IPS DF 19.7 (cell line): ENCODE results near the gene INTS4.
"Not testable (repeated sequence)": the region's sequence is repeated elsewhere in the genome, so short reads cannot be mapped to it uniquely, and the experiment has no call there.

Source experiments
- DNase-seq: peaks from one replicate; pipeline ENCODE4 v3.0.0-alpha.2; 2013; ENCODE audit warnings: low read depth, low spot score

The INTS4 gene

DNA sequence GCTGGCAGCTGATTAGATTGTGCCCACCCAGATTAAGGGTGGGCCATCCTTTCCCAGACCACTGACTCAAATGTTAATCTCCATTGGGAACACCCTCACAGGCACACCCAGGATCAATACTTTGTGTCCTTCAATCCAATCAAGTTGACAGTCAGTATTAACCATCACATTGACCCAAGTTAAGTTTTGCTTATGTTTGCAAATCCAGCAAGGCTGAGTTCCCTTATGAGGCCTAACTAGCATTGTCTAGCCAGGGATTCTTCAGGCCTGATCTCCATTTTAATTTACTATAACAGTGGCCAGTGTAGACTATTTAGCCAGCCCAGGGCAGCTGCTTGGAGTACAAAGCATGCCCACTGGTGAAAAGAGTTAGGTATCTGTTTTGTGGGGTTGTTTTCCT is 30.9 kb upstream of the INTS4 start:
- DNase-seq: no peak

DNA sequence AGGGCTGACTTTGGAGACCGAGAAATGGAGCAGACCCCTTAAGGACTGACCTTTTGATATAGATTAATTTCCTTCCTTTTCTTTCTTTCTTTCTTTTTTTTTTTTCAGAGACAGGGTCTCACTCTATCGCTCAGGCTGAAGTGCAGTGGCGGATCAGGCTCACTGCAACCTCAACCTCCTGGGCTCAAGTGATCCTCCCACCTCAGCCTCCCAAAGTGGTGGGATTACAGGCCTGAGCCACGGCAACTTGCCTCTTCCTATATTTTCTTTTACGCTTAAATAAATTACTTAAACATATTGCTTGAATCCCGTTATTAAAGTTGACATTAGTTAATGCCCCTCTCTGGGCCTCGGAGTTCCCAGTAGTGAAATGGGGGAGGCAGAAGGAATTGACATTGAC is 29.0 kb upstream of the INTS4 start:
- no peak for DNase-seq

DNA sequence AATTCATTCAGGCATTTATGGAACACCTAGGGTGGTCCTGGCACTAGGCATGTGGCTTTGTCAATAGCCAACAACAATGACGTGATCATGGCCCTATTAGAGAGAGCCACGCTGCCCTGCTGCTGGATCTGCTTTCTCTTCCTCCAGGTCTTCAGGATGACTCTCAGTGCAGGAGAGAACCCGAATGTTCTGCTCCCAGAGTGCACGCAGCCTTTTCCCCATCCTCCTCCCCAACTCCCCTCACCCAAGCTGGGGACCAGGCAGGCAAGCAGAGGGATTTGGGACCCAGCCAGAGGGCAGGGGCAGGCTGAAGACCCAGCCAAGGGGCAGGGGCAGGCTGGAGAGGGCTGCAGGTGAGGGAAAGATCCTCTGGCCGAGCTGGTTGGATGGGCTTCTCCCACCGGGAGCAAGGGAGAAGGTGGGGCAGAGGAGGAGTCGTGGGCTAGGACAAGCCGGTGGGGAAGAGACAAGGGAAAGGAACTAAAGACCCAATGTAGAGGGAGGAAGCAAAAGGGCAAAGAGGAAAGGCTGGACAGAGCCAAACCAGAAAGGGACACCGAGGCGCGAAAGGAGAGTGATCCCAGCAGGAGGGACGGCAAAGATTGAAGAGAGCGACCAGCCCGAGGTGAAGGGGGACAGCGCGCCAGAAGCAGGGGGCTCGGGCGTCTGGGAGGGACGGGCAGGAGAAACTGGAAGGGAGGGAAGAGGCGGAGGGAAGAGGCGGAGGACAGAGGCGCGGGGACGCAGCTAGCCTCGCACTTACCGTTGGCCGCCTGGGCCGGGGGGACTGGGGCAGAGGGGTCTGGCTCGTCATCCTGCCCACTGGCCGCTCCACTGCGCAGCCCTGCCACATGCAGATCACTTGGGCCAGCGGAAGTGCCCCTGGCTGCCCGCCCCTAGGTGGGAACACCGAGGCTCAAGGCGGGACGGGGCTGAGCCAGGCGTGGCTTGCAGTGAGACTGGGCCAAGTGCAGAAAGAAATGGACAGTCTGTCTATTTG is 28.2 kb upstream of the INTS4 start, which contains the start of gene KCTD14:
Gene KCTD14, minus strand, starts transcription at position 880 of the 1,000 bp plus-strand sequence. Its CDS starts 27 bp downstream, at position 853.
- no peak for DNase-seq

DNA sequence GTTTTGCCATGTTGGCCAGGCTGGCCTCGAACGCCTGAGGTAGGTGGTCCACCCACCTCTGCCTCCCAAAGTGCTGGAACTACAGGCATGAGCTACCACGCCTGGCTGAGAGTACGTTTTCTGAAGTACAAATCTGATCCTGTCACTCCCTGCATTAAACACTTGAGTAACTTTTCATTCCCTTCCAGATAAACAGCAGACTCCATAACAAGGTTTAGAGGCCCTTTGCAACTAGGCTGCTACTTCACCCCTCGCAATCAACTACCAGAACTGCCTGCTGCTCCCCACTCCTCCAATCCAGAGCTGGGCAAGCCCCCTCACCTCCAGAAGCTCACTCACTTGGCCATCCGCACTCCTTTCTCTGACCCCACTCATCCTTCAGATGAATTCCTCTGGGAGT is 27.1 kb upstream of the INTS4 start:
- DNase-seq: no peak

DNA sequence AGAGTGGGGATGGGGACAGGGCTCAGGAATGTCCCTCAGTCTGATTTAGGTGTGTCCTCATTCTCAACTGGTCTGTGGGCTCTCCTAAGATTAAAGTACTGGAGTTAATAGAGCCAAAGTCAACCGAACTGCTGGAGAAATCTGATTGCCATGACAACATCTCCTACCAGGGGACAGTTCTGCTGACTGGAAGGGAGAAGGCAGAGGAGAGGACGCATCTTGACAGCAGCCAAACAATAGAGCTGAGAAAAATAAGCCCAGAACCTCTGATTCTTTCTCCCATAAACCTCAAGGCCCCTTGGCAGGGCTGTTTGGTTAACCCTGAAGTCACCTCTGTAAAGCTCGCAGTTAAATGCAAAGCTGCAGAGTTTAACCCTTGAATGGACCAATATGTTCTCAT is 25.8 kb upstream of the INTS4 start:
- no peak for DNase-seq

DNA sequence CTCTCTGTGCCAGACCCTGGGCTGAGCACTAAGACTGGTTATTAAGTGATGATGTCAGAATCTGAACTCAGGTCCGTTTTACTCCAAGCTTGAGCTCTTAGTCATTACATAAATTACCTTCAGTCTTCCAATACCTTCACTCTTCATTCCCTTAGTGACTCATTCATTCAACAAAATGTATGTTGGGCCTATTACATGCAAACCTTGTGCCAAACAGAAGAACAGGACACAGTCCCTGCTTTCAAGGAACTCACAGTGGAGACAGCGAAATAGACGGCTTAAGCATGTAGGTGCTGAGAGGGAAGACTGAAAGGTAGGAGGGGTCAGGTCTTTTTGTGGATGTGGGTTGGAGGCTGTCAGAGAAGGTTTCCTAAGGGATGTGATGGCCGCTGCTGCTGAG is 25.3 kb upstream of the INTS4 start:
- no peak for DNase-seq

DNA sequence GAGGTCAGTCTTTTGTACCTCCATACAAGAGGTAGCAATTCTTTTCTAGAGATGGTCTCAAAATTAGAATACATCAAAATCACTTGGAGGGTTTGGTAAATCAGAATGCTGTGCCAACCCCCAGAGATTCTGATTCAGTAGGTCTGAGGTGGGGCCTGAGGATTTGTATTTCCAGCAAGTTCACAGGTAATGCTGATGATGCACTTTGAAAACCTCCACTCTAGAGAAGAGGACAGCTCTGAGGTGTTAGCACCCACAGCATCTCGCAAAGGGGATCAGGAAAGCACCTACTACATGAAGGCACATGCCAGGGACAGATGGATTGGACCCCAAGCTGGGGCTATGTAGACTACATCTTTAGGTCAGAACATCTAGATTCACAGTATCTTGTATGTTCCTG is 21.4 kb upstream of the INTS4 start:
- DNase-seq: no peak

DNA sequence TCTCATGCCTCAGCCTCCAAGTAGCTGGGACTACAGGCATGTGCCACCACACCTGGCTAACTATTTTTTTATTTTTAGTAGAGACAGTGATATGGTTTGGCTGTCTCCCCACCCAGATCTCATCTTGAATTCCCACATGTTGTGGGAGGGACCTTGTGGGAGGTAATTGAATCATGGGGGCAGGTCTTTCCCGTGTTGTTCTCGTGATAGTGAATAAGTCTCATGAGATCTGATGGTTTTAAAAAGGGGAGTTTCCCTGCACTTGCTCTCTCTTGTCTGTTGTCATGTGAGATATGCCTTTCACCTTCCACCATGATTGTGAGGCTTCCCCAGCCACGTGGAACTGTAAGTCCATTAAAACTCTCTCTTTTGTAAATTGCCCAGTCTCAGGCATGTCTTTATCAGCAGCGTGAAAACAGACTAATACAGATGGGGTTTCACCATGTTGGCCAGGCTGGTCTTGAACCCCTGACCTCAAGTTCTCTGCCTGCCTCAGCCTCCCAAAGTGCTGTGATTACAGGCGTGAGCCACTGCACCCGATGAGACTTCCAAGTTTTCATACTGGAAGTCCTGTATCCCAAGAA is 20.6 kb upstream of the INTS4 start:
- DNase-seq: not testable (repeated sequence)

DNA sequence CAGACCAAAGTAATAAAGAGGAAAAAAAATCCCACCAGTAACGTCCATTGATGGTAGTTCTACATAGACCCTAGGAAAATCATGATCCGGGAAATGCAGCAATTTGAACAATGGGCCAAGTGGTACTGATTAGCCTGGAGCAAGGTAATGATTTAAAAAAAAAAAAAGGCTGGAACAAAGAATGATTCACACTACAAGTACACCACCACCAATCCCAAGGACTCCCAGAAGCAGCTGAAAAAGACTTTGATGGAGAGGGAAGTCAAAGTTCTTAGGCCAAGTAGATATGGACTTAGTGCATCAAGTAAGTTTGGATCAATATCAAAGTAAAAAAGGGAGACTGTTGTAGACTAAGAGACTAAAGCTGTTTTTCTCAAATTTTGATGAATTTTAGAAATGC is 16.8 kb upstream of the INTS4 start:
- no peak for DNase-seq

DNA sequence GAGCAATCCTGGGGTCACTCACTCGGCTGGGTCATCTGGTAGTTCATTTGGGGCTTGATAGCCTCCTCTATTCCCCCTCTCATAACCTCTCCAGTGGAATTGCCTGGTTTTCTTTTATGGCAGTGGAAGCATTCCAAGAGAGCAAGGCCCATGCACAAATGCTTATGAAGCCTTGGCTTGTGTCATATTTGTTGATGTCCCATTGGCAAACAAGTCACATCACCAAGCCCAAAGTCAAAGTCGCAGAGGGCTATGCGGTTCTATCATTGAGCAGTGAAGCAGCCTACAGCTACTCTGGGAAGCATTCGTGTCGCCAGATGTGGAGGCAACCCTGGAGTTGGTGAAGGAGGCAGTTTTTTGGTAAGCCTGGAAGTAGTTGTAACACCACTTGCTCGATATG is 16.3 kb upstream of the INTS4 start:
- DNase-seq: no peak

DNA sequence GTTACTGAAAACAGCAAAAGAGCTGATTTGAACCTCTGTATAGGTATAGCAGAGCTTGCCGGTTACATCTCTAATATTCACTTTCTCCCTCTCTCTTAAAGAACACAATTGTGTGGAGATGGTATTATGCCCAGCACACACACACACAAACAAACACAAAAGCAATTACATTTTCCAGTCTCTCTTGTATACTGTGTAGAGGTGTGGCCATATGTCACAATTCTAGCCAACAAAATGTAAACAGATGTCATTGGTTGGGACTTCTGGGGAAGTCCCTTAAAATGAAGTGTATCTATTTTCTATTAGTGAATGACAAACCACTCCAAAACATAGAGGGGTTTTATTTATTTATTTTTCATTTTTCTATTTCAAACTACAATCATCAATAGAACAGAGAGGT is 15.8 kb upstream of the INTS4 start:
- DNase-seq: no peak

DNA sequence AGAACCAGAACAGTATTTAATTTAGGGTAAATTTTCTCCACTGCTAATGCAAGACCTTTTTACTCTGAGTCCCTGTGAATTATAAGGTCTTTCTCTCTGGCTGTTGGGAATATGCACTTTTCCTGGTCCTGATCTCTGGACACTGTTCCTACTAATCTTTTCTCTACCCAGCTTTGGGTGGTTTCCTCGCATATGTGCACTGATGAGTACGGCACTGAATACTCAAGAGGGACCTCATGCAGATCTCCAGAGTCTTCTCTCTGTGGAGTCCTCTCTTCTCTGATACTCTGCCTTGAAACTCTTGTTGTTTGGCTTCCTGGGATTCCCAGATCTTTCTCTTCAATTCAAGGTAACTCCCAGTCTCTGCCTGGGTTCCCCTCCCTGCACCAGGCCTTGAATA is 14.6 kb upstream of the INTS4 start:
- no peak for DNase-seq

DNA sequence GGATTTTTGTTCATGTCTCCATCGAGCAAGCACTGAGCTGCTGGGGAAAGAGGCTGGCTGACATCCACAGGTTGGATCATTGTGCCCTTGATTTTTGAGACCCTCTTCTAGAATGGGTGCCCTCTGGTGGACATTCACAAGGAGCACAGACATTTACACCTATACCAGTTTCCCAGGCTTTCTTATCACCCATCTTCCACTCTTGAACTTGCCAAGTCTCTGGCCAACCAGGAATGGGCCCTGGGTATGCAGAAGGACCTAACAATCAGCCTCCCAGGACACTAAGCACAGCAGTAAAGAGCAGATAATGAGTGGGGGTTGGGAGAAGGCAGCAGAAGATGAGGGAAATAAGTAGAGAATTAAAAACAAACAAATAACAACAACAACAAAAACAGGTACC is 5.7 kb upstream of the INTS4 start:
- no peak for DNase-seq

DNA sequence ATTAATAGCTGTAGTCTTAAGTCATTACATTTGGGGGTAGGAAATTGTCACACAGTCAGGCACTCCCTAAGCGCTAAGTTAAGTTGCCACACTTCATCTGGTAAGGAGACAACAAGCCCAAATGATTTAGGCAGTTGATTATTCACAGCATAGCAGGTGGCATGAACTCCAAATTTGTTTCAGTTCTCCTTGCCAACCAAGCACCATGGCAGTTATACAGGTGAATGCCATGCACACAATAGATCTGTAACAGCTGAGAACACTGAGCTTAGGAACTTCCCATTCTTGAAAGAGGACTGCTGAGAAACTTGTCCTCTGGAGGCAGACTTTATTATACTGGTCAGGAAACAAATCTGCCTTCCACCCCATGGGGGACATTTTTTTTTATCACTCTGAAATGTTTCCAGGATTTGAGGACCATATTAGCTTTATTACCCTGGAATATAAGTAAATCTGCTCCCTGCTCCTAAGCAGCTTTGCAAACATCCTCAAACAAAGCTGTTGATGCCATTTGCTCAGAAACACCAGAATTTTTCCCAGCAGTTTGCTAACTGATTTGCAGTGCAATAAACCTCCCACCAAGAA is 5.1 kb upstream of the INTS4 start:
- no peak for DNase-seq

DNA sequence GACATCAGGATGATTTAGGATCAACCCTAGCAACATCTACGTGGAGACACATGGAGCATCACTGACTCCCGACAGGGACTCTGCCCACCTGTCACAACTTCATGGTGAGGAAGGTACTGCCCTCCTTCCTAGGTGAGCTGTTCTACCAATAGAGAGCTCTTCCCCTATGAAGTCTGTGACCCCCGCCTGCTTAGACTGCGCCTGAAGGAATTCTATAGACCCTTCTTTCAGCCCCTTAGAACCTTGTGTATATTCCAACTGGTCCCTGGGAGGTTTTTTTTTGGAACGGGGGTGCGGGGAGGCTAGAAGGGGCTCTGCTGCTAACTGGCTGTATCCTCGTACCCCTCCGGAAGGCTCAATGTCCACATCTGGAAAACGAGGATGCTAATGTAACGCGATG is 566 bp downstream of the INTS4 start:
- DNase-seq: no peak

DNA sequence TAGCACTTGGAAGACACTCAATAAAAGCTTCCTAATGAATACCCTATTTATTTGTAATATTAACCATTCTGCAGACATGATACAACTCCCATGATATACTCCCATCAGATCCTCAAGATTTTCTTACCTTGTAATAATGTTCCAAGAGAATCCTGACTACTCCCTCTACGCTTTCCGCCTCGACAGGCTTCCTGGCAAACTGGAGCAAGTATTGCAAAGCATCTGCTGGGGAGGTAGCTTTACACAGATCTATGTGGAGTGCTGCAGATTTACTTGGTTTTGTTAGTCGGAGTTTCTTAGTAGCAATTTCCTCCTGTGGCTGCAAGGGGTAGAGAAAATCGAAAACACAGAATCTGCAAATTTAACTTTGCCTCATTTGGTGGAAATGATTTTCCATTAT is 3.5 kb downstream of the INTS4 start:
- no peak for DNase-seq

DNA sequence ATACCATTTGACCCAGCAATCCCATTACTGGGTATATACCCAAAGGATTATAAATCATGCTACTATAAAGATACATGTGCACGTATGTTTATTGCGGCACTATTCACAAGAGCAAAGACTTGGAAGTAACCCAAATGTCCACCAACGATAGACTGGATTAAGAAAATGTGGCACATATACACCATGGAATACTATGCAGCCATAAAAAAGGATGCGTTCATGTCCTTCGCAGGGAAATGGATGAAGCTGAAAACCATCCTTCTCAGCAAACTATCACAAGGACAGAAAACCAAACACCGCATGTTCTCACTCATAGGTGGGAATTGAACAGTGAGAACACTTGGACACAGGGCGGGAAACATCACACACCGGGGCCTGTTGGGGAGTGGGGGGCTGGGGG is 8.0 kb downstream of the INTS4 start:
- DNase-seq: not testable (repeated sequence)

DNA sequence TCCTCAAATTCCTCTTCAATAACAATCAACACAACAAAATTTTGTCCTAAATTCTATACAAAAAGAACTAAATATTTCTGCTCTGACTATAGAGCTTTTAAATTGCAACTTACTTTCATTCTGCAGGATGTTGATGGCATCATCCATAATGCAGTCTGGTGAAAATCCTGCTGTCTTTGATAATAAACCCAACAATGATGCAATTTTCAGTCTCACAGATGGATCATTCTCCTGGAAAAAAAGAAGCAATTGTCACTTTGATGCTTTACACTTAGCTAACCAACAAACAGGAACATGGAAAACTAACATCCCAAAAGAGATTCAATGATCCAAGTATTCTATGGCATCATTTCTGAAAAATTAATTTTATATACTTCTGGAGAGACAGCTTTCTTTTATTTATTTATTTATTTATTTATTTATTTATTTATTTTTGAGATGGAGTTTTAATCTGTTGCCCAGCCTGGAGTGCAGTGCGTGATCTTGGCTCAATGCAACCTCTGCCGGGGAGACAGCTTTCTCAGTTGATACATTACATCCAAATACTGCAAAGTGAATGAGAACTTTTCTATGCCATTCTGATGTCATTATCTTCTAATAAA is 13.0 kb downstream of the INTS4 start:
- DNase-seq: no peak

DNA sequence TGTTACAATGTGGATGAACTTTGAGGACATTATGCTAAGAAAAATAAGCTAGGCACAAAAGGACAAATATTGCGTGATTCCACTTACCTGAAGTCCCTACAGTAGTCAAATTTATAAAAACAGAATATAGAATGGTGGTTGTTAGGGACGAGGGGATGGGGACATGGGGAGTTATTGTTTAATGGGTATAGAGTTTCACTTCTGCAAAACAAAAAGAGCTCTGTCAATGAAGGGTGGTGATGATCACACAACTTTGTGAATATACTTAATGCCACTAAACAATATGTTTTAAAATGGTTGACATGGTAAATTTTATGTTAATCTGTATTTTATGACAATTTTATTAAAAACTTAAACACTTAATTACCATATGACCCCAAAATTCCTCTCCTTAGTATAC is 26.1 kb downstream of the INTS4 start:
- DNase-seq: no peak

DNA sequence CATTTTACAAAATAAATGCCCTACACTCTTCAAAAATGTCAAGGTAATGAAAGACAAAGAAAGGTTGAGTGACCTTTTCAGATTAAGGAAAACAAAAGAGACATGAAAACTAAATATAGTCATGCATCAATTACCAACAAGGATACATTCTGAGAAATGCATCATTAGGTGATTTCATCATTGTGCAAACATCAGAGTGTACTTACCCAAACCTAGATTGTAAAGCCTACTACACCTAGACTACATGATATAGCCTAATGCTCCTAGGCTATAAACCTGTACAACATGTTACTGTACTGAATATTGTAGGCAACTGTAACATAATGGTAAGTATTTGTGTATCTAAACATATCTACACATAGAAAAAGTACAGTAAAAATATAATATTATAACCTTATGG is 26.7 kb downstream of the INTS4 start:
- no peak for DNase-seq

DNA sequence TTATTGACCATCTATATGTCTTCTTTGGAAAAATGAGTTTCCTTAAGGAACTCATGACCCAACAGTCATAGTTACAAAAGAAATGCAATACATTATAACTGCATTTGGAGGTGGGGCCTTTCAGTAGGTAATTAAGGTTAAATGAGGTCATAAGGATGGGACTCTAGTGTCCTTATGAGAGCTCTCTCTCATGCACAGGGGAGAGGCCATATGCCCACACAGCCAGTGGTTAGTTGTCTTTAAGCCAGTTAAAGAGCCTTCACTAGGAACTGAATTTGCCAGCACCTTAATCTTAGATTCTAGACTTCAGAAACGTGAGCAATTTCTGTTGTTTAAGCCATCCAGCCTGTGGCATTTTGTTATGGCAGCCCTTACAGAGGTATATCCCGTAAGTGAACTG is 27.3 kb downstream of the INTS4 start:
- DNase-seq: no peak

DNA sequence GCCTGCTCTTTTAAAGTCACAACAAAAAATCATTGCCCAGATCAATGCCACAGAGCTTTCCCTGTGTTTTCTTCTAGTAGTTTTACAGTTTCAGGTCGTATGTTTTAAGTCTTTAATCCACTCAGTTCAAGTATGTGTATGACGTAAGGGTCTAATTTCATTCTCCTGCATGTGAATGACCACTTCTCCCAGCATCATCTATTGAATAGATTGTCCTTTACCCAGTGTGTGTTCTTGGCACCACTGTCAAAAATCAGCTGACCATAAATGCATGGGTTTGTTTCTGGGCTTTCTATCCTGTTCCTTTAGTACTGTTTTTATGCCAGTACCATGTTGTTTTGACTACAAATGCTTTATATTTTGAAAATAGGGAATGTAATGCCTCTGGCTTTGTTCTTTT is 28.1 kb downstream of the INTS4 start:
- no peak for DNase-seq
